ENCODE results near the gene ASB6. TPM values are rescaled to one million over a fixed set of nuclear protein-coding genes. Genes with fewer than 3 reads are reported as not detected.

The ASB6 gene
- total and polyA plus RNA-seq, 2 of the 13 experiments (the other 11 are each of a cell fraction or from before 2014, with no cell fraction given) = 8.2 to 8.4 TPM

DNA sequence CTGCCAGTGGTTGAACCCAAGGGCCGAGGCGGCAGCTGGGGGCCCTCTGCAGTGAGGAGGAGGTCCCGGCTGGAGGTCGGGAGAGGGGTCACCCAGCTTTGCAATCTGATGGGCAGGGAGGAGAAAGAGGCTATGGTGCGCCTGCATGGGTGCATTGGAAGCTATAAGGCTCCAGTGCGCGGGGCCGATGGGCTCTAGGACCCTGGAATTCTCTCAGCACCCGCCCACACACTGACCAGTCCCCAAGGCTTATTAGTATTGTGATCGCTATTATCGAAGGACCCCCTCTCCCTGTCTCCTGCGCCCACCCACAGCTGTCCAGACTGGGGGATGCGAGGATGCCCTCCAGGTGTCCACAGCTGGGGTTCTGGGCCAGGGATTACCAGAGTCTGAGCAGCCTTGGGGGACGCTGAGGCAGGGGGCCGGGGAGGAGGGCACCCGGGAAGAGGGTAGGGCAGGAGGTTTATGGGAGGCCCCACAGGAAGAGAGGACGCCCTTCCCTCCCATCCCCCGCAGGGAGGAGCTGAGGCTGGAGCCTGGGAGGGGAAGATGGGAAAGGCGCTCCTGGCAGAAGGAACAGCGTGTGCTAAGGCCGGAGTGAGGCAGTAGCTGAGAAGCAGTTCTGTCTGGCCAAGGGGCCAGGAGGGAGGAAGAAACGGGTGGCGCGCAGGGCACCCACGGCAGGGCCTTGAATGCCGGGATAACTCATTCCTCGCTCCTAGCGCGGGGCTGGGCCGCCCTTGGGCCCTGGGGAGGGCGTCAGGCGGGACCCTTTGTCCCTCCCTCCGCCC lies 45.2 kb downstream of the ASB6 start (continued):
- TF ChIP-seq, protein P1, sequence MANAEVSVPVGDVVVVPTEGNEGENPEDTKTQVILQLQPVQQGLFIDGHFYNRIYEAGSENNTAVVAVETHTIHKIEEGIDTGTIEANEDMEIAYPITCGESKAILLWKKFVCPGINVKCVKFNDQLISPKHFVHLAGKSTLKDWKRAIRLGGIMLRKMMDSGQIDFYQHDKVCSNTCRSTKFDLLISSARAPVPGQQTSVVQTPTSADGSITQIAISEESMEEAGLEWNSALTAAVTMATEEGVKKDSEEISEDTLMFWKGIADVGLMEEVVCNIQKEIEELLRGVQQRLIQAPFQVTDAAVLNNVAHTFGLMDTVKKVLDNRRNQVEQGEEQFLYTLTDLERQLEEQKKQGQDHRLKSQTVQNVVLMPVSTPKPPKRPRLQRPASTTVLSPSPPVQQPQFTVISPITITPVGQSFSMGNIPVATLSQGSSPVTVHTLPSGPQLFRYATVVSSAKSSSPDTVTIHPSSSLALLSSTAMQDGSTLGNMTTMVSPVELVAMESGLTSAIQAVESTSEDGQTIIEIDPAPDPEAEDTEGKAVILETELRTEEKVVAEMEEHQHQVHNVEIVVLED (CRISPR knock-in tag; IDR thresholded peaks at IDR 0.05; ENCODE audit: borderline replicate concordance) = no peak
- TF ChIP-seq ZNF530 (CRISPR knock-in tag; IDR thresholded peaks at IDR 0.05; ENCODE audit: low read depth) = no peak
- no peak; the same call in 1 of the 2 replicates for TF ChIP-seq ZBTB3 (CRISPR knock-in tag; IDR thresholded peaks at IDR 0.05; ENCODE audit: borderline replicate concordance, low read depth)
- peak; percentile 25; the same call in 1 of the 2 replicates for TF ChIP-seq ZMYM2 (CRISPR knock-in tag; IDR thresholded peaks at IDR 0.05)
- TF ChIP-seq GPN1 (CRISPR knock-in tag; IDR thresholded peaks at IDR 0.05; ENCODE audit: borderline replicate concordance) = no peak
- TF ChIP-seq ZNF33B (CRISPR knock-in tag; IDR thresholded peaks at IDR 0.05) = no peak
- TF ChIP-seq NR2F2 (IDR thresholded peaks at IDR 0.05; ENCODE audit: borderline replicate concordance, low read depth) = no peak
- TF ChIP-seq MTA3 (CRISPR knock-in tag; IDR thresholded peaks at IDR 0.05) = no peak
- TF ChIP-seq HMGXB4 (CRISPR knock-in tag; IDR thresholded peaks at IDR 0.05; ENCODE audit: borderline replicate concordance in 1 of 2, low read depth in 1 of 2) = peak in 1 of 2 experiments; percentile 72; a peak in 2 of 4 replicates
- TF ChIP-seq, protein P2, sequence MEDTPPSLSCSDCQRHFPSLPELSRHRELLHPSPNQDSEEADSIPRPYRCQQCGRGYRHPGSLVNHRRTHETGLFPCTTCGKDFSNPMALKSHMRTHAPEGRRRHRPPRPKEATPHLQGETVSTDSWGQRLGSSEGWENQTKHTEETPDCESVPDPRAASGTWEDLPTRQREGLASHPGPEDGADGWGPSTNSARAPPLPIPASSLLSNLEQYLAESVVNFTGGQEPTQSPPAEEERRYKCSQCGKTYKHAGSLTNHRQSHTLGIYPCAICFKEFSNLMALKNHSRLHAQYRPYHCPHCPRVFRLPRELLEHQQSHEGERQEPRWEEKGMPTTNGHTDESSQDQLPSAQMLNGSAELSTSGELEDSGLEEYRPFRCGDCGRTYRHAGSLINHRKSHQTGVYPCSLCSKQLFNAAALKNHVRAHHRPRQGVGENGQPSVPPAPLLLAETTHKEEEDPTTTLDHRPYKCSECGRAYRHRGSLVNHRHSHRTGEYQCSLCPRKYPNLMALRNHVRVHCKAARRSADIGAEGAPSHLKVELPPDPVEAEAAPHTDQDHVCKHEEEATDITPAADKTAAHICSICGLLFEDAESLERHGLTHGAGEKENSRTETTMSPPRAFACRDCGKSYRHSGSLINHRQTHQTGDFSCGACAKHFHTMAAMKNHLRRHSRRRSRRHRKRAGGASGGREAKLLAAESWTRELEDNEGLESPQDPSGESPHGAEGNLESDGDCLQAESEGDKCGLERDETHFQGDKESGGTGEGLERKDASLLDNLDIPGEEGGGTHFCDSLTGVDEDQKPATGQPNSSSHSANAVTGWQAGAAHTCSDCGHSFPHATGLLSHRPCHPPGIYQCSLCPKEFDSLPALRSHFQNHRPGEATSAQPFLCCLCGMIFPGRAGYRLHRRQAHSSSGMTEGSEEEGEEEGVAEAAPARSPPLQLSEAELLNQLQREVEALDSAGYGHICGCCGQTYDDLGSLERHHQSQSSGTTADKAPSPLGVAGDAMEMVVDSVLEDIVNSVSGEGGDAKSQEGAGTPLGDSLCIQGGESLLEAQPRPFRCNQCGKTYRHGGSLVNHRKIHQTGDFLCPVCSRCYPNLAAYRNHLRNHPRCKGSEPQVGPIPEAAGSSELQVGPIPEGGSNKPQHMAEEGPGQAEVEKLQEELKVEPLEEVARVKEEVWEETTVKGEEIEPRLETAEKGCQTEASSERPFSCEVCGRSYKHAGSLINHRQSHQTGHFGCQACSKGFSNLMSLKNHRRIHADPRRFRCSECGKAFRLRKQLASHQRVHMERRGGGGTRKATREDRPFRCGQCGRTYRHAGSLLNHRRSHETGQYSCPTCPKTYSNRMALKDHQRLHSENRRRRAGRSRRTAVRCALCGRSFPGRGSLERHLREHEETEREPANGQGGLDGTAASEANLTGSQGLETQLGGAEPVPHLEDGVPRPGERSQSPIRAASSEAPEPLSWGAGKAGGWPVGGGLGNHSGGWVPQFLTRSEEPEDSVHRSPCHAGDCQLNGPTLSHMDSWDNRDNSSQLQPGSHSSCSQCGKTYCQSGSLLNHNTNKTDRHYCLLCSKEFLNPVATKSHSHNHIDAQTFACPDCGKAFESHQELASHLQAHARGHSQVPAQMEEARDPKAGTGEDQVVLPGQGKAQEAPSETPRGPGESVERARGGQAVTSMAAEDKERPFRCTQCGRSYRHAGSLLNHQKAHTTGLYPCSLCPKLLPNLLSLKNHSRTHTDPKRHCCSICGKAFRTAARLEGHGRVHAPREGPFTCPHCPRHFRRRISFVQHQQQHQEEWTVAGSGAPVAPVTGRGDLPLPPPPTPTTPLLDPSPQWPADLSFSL (CRISPR knock-in tag; IDR thresholded peaks at IDR 0.05) = 0 out of 2 replicates have a peak, but pooled peaks have one; percentile 29
- no peak for TF ChIP-seq ZNF782 (CRISPR knock-in tag; IDR thresholded peaks at IDR 0.05; ENCODE audit: borderline replicate concordance)
- no peak for TF ChIP-seq FLYWCH1 (CRISPR knock-in tag; IDR thresholded peaks at IDR 0.05)
- 0 out of 2 replicates have a peak, but pooled peaks have one; percentile 60 for TF ChIP-seq ZNF543 (CRISPR knock-in tag; IDR thresholded peaks at IDR 0.05)
- TF ChIP-seq, protein P3, sequence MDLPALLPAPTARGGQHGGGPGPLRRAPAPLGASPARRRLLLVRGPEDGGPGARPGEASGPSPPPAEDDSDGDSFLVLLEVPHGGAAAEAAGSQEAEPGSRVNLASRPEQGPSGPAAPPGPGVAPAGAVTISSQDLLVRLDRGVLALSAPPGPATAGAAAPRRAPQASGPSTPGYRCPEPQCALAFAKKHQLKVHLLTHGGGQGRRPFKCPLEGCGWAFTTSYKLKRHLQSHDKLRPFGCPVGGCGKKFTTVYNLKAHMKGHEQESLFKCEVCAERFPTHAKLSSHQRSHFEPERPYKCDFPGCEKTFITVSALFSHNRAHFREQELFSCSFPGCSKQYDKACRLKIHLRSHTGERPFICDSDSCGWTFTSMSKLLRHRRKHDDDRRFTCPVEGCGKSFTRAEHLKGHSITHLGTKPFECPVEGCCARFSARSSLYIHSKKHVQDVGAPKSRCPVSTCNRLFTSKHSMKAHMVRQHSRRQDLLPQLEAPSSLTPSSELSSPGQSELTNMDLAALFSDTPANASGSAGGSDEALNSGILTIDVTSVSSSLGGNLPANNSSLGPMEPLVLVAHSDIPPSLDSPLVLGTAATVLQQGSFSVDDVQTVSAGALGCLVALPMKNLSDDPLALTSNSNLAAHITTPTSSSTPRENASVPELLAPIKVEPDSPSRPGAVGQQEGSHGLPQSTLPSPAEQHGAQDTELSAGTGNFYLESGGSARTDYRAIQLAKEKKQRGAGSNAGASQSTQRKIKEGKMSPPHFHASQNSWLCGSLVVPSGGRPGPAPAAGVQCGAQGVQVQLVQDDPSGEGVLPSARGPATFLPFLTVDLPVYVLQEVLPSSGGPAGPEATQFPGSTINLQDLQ (CRISPR knock-in tag; IDR thresholded peaks at IDR 0.05) = no peak
- peak; percentile 45 for TF ChIP-seq MYC (CRISPR knock-in tag; IDR thresholded peaks at IDR 0.05; ENCODE audit: borderline replicate concordance)
